Activated CD4-positive, alpha-beta T cell treated with anti-CD3 and anti-CD28 coated beads for 48 hours (primary cell): Measurements from ENCODE around the gene KIF26B.
"Not testable (repeated sequence)": the region's sequence is repeated elsewhere in the genome, so short reads cannot be mapped to it uniquely, and the experiment has no call there.

Experiments used
- DNase-seq: peaks from one replicate; pipeline ENCODE4 v3.0.0-alpha.2; 2020

The KIF26B gene

DNA sequence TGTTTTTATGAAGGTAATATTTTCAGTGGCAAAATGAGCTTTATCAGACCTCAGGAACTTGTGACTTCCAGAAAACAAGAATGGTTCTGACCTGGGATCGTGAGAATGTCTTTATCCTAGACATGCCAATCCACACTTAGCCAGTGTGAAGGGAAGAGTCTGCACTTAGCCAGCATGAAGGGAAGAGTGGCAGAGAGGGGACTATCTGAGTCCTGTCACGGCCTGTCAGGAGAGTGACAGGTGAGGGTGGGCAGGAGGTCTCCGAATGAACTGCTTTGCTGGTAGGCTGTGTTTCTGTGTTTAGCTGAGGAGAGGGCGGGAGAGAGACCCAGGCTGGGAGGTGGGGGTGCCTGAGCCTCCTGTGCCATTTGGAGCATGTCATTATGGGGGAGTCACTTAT, 173.1 kb downstream of the KIF26B start:
- no peak for DNase-seq

DNA sequence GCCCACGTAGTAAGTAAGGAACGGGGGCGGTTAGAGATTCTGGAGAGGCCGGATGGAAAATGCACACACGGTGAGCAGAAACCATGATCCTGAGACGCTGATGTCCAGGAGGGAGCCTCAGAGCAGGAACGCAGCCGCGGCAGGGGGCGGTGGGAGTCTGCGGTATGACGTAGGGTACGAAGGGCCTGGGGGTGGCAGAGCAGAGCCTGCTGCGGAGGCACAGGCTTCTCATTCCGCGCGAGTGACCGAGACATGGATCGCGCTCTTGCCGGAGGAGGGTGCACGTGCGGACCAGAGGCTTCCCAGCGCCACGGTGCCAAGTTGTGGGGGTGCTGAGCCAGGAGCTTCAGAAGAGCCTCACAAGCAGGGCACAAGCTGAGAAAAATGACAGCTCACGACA, 176.2 kb downstream of the KIF26B start:
- DNase-seq, result no peak

DNA sequence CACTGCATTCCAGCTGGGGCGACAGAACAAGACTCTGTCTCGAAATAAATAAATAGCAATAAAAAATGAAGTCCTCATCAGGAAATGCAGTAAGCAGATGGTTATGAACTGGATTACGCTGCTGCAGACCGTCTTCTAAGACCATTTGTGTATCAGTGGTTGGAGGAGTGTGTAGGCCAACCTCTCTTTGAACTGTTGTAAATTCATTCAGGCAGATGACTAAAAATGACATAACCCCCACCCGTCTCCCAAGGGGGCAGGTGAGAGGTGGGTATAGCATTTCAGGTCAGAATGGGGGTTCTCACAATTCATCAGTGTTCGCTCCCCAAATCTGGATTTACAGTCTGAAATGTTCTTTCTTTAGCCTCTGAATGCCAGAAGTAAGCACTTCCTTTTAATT, 177.3 kb downstream of the KIF26B start:
- DNase-seq, result peak; percentile 22

DNA sequence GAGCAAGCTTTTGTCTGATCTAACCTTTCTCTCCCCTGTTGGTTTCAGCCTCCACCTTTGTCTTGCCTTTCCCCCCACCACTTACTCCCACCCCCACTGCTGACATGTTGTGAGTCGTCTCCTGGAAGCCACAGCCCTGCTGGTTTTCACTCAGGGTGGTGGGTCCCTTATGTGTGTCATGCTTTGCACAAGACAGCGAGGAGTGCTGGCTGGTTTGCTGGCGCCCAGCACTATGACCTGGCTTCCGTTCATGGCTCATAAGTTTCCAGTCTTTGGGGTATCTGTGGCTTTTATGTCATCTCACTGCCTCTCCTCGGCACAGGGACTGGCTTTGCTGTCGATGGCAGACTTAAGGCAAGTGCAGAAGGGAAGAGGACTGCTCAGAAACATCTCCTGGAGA, 177.7 kb downstream of the KIF26B start:
- peak; percentile 75 for DNase-seq

DNA sequence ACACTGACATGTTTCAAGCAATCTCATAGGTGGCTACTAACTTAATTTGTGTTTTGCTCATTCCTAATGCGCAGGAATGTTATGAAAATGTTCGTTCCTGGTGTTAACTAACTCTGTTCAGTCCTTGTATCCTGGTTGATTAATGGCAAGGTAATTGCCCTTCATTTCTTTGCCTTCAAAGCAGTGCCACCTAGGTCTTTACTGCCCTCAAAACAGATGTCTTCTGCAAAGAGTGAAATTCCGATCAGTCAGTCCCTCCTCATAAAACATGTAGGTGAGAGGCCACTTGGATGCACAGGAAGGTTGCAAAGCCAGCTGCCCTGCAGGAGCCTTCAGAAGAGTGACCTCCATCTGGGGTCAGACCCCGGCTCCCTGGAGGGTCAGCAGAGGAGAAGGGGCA, 179.4 kb downstream of the KIF26B start:
- no peak for DNase-seq

DNA sequence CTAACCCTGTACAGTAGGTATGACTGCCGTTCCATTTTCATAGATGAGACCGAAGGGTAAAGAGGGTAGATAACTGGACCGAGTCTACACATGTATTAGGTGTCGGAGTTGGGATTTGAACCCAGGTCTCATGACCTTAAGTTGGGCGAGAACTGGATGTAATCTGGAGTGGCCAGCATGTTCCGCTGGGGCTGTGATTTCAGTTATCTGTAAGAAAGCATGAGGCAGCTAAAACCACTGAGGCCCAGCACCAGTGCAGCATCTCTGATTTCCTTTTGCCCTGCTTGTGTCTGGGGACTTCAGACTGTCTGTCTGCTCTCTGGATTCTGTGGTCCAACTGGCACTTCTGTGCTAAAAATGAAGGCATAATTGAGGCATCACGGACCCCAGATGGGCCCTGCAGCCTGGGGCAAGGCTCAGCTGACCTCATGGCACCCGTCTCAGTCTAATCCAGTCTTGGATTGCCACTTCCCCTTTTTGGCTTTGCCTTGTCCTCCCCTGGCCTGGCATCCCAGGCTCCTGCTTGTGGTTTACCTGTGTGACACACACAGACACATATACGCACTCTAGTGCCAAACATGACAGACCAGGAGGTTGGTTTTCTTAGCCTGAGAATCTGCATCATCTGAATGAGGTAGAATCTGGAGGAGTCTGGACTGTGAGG, 180.2 kb downstream of the KIF26B start:
- DNase-seq, result no peak

DNA sequence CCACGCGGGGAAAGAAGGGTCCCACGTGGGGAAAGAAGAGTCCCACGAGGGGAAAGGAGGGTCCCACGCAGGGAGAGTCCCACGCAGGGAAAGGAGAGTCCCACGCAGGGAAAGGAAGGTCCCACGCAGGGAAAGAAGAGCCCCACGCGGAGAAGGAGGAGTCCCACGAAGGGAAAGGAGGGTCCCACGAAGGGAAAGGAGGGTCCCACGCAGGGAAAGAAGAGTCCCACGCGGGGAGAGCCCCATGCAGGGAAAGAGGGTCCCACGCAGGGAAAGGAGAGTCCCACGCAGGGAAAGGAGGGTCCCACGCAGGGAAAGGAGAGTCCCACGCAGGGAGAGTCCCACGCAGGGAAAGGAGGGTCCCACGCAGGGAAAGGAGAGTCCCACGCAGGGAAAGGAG, 180.9 kb downstream of the KIF26B start:
- not testable (repeated sequence) for DNase-seq

DNA sequence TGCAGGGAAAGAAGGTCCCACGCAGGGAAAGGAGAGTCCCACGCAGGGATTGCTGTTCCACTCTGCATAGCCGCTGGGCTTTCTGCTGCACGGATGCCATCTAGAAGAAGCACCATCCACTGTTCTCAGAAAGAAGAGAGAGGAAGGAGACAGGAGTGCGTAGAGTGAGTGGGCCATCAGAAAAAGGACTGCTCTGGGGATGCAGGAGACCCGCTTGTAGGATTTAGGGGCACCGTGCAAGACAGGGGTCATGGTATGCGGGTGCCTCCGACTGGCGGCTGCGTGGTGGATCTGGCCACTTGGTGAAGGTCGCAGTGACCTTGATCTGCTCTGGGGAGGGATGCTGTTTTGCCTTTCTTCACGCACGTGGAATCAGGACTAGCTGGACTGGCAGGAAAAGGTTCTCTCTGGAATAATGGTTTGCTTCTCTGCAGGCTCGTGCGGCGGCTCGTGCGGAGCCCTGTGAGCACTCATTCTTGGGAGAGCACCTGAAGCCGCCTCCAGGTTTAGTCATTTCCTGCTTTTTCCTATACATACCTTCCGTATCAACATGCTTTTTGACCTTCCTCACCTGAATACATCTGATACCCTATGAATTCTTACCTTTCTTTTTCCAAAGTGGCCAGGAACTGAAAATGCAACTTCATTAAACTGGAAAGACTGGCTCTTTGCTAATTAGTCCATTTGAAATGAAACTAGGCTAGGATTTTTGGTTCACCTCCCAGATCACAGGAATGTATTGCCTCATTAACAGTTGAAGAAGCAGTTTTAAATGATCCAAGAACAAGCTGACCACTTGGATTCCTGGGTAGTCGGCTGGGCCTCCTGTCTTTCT, 181.6 kb downstream of the KIF26B start:
- peak; percentile 6 for DNase-seq

DNA sequence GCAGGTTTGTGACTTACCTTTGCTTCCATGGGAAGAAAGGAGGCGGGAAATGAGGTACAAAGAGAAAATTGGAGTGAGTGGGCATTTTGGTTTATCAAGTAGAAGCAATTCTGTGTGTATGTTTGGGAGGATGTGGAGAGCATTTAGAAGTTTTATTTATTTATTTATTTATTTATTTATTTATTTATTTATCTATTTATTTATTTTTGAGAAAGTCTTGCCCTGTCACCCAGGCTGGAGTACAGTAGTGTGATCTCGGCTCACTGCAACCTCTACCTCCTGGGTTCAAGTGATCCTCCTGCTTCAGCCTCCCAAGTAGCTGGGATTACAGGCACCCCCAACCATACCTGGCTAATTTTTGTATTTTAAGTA, 182.2 kb downstream of the KIF26B start:
- DNase-seq, result not testable (repeated sequence)

DNA sequence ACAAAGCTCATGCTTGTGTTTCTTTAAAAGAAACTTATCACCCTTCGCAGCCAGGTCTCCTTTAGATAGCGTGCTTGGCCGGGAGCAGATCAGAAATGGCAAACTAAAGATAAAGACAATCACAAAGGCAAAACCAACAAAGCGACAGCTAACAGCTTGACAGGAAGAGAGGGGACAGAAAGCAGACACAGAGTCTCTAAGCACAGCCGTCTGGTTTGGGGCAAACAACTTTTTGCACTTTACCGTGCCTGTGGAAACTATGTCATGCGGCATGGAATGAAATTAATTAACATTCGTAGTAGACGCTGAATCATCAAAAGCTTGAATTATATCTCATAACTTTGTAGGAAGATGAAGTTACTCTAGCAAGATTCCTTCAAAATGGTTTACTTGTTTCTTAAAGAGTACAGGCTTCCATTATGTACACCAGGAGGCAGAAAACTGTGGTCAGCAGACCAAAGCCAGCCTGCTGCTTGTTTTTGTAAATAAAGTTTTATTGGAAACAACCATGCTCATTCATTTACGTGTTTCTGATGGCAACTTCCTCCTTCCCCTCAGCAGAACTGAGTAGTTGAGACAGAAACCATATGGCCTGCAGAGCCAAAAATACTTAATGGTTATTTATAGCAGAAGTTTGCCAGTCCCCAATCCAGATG, 183.2 kb downstream of the KIF26B start:
- DNase-seq, result no peak

DNA sequence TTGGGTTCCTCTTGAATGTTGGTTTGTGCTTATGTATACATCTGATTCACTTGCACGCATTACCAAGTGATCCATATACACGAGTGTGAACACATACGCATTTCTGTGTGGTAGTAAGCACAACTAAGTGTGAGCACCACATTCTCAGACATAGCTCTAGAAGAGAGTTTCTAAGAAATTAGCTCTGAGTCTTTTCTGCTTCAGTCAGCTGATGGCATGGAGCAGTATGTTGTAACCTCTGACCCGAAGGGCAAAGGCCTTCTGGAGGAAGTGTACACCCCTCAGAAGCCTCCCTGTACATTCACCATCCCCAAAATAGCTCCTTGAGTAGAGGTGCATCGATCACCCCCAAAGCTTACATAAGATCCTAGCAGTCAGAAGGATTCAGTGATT, 183.7 kb downstream of the KIF26B start:
- no peak for DNase-seq

DNA sequence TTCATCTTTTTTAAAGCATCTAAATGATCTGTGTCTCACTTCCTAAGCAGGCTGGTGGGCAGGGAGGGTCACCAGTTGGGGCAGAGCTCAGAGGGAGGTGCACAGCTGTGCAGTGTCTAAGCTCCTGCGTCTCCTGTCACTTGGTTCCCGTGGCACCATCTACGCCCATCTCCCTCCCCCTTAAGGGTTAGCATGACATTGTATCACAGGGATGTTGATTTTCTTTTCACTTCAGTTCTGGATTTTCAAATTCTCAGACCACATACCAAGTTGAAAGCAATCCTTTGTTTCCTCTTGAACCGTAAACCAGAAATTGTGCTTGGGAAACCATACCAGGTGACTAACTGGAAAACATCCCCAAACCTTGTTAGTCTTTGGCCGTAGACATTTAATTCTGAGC, 187.0 kb downstream of the KIF26B start:
- DNase-seq, result no peak

DNA sequence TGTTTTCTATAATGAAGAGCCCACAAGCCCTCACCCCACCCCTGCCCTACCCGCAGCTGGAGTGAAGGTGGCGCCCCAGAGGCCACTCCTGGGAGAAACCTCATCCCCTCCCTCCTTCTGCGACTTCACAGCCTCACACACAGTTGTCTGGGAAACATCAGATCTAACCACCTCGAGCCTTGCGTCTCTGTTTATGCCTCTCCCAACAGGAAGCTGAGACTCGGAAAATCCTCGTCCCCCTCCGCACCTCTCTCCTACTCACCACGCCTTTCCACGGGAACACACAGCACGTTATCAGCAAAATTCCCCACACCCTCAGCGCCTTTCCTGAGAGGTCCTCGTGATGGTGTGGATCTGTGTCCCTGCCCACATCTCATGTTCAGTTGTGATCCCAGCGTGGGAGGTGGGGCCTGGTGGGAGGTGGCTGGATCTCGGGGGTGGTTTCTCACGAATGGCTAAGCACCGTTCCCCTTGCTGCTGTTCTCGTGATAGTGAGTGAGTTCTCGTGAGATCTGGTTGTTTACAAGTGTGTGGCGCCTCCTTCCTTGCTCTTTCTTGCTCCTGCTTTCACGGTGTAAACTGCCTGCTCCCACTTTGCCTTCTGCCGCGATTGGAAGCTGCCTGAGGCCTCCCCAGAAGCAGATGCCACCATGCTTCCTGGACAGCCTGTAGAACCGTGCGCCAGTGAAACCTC, 190.6 kb downstream of the KIF26B start:
- no peak for DNase-seq

DNA sequence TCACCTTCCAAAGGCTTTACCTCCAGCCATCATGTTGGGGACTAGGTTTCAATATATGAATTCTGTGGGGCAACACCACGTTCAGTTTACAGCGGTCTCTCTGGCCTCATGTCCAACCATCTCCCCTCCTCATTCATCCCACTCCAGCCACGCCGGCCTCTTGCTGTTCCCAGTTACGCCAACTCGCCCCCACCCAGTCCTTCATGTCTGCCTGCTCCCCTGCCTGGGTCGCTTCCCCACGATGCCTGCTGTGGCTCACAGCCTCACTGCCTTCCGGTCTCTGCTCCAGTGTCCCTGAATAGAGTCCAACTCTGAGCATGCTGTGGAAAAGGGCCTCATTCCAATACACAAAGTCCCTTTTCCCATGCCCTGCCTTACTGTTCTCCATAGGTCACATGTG, 193.8 kb downstream of the KIF26B start:
- no peak for DNase-seq

DNA sequence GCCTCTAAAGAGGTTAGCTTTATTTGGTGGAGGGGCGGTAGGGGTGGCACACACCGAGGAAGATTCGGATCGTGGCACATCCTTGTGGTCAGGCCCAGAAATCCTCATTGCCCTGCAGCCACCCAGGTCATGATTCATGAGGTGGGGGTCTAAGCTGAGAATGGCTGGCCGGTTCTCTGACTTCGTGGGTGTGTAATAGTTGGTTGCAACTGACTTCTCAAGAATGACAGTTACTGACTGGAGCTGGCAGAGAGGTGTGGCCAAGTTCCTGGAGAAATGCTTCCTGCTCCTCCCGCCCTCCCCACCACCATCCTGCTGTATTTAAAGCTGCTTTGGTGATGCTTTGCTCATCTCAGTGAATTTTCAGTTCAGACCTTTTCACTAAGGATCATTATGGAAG, 198.6 kb downstream of the KIF26B start:
- DNase-seq, result no peak

DNA sequence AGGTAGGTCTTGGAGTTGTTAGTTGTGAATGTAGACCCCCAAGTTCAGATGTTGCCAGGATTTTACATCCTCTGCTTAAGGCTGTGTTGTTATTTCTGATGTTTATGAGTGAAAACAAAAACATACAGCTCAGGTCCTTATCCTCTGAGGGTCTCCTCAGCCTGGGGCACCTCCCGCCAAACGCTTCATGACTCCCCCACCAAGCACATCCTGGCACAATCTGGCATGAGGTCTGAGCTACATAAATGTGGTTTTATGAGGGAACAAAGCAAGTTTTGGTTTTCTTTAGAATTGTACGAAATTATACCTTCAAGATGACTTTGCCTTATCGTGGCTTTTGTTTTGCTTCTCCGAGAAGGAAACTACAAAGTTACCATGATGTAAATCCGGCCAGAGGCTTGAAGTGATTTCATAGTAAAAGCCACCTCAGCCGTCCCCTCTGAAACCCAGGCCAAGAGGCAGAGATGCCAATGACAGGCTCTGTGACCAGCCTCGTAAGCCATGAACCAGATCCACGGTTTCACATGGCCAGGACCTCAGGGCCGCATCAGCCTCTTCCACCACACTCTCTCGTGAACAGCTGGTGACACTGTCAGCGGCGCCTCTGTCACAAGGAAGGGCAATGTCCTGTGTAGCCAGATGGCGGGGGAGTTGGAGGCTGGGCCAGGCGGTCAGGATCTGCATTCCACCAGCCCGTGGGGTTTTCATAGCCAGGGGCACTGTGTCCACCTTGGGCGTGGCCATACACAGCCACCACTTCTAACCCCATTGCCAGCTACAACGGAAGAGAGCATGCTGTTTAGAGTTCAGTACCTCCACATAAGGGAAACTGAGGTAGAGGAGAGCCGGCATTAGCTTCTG, 199.4 kb downstream of the KIF26B start:
- DNase-seq, result no peak

DNA sequence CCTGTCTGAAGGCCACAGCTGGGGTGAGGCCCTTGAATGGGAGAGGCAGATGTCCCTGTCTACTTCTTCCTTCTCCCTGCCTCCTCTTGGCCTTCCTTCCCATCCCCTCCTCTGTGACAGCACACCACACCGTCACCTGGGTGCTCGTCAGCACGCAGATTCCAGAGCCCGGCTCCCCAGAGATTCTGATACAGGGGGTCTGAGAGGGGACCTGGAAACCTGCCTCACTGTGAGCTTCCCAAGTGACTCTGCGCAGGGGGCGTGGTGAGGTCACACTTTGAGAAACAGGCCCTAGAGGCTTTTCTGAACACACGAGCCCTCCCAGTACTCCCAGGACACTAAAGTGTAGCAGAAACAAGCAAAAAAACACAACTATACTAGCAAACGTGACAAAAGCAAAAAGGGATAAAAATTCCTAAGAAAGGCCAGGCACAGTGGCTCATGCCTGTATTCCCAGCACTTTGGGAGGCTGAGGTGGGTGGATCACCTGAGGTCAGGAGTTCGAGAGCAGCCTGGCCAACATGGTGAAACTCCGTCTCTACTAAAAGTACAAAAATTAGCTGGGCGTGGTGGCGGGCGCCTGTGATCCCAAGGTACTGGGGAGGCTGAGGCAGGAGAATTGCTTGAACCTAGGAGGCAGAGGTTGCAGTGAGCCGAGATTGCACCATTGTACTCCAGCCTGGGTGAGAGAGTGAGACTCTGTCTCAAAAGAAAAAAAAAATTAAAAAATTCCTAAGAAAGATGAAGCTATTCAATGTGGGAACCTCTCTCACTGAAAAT, 201.3 kb downstream of the KIF26B start:
- not testable (repeated sequence) for DNase-seq

DNA sequence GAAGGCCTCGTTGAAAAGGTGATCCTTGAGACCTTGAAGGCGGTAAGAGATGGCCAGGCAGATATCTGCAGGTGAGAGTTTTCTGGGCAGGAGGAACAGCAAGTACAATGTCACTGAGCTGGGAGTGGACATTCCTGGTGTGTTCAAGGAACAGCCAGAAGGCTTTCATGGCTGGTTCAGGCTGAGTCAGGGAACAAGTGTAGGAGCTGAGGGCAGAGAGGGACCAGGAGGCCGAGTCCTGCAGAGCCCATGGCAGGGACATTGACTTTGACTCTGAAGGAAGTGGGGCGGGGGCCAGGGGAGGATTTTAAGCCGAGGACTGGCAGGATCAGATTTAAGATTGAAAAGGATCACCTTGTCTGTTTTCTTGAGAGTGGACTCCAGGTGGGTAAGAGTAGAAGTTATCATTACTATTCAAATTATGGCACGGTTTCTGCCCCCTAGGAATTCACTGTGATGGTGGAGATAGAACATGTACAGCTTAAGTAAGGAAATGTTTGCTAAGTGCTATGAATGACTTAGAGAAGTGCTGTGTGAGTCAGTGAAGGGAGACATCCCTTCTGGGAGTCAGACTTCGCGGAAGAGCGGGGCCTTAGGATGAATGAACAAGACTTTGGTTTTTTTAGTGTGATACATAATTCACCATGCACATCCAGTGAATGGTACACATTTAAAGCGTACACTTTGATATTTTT, 202.3 kb downstream of the KIF26B start:
- DNase-seq, result no peak

DNA sequence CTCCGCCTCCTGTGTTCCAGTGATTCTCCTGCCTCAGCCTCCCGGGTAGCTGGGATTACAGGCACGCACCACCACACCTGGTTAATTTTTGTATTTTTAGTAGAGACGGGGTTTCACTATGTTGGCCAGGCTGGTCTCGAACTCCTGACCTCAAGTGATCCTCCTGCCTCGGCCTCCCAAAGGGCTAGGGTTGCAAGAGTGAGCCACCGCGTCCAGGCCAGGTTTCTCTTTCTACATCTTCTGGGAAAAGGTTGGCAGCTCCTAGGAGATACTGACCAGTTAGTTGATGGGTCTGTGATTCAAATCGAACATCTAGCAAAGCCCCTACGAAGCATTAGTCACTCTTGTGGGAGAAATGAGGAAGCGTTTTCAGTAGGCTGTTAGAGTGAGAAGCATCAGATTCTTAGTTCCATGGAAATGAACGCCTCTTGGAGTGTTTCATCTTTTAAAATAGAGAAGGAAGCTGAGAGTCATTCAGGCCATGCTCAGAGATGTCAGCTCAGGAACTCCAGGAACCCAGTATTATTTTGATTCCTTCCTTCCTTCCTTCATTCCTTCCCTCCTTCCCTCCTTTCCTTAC, 204.4 kb downstream of the KIF26B start:
- DNase-seq, result not testable (repeated sequence)

DNA sequence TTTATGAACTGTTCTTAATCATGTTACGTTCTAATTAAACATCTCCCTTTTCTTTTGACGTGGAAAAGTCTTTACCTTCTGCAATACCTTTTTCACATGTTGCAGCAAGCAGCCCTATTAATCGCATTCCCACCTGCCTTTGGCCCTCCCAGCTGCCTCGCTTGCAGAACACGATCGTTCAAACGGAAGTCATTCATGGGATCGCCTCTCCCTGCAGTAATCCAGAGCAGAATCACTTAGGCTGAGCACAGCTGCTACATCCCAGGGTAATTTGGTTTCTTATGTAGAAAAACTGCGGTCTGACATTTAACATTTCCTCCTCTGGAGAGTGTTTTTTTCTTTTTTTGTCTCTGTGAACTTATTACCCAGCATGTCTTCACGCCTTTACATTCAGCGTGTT, 206.3 kb downstream of the KIF26B start:
- no peak for DNase-seq

DNA sequence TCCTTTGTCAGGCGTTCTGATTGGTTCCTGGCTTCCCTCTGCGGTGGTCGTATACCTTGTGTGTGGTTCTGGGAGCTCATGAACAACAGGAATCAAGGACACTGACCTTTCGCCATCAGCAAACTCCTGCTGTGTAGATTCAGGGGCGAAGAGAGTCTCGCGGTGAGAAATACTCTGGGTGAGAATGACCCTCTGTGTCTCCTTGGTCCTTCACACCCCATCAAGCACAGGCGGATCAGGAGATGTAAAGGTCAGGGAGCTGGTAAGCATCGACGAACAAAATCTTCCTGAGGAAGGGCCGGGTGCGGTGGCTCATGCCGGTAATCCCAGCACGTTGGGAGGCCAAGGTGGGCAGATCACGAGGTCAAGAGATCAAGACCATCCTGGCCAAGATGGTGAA, 207.2 kb downstream of the KIF26B start:
- DNase-seq, result no peak
